Activated effector memory CD4-positive, alpha-beta T cell treated with anti-CD3 and anti-CD28 coated beads, Interleukin-2, amount 50 U/mL, for 16 hours (primary cell): ENCODE measurements around the gene OGFOD2.

Source experiments
- DNase-seq: peaks from one replicate; pipeline ENCODE4 v3.0.0-alpha.2; 2020

The OGFOD2 gene

DNA sequence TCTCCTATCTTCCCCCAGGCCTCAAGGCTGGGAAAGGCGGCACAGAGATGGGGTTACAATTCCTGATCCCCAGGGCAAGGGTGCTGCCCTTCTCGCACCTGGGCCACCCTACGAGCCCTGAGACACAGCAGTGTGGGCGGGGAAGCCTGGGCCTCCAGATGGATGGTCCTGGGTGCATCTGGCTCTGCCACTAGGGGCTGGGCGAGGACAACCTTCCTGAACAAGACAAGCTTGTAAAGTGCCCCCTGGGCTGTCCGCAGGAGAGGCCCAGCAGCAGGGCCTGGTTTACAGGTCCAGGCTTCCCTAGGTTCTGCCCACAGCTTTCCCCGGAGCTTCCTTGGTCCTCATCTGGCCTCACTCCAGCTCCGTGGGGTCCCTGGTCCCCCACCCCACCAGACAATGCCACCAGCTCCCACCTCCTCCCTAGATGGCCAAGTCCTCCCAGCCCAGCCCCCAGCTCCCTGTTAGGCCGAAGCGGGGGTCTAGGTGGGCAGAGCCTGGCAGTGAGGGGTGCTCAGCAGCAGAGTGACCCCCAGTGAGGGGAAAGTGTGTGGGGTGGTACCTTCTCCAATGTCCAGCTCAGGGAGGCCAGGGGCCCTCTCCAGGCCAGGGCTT lies 14.3 kb downstream of the OGFOD2 start:
- no peak for DNase-seq

GRCh38 chr12:122989874-122990419 lies 14.9 kb downstream of the OGFOD2 start:
- no peak for DNase-seq

GRCh38 chr12:122990561-122990960 lies 15.5 kb downstream of the OGFOD2 start:
- no peak for DNase-seq

GRCh38 chr12:122990961-122991622 lies 16.0 kb downstream of the OGFOD2 start:
- no peak for DNase-seq

DNA sequence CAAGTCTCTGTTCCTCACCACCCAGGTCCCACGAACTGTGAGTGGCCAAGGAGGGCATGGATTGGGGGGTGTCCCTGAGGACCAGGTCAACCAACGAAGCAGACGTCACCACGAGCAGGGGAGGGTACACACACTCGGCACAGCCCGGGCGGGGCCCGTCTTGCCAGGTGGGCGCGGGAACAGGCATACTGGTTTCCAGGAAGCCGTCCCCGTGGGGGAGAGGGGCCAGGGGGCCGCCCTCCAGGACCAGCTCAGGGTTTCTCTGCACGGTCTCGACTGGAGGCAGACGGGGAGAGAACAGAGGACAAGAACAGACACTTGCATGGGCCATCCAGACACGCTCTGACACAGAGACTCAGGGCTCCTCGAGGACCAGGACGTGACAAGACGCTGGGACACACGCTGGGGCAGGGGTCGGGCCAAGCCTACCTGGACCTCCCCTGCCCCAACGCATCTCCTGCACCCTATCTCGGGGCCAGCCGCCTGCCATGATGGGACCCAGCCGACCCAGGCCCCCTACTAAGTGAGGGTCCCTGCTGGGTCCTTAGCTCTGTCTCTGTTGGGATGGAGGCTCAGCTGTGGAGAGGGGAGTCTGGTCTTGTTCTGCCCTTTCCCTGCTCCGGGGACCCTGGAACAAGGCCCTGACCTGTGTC lies 16.7 kb downstream of the OGFOD2 start:
- no peak for DNase-seq

DNA sequence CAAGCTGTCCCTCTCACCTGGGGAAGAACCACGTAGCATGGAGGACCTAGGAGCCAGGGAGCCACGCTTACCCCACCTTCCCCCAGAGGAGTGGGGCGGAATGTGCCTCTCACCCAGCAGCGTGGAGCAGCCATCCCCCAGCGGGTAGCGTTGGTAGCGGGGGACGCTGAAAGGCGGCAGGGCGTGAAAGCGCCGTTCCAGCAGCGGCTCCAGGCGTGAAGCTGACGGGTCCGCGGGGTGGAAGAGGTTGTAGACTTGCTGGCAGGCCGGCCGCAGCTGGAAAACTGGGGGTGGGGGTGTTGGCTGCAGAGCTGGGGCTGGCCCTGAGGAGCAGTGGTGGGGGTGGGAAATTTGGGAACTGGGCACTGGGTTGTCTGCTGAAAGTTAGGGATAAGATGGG lies 17.3 kb downstream of the OGFOD2 start:
- no peak for DNase-seq

DNA sequence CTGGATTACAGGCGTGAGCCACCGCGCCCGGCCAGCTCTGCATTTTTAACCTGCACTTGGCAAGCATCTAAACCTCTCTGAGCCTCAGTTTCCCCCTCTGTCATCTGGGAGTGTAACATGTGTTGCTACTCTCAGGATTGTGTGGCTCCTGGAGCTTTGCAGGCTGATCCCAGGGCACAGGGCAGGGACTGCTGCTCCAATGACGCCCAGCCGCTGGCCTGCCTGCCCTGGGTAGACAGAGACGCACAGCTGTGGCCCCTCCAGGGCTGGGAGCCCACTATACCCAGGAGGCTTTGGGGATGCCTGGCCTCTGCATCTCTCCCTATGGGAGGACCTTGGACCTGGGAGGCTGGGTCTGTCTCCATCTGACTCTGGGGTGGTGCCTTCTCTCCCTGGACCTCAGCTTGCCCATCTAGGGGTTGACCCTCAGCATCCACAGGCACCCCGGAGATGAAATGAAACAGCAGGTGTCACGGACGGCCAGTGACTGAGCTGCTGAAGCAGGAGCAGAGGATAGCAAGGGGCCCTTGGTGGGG lies 19.2 kb downstream of the OGFOD2 start:
- DNase-seq, result no peak

DNA sequence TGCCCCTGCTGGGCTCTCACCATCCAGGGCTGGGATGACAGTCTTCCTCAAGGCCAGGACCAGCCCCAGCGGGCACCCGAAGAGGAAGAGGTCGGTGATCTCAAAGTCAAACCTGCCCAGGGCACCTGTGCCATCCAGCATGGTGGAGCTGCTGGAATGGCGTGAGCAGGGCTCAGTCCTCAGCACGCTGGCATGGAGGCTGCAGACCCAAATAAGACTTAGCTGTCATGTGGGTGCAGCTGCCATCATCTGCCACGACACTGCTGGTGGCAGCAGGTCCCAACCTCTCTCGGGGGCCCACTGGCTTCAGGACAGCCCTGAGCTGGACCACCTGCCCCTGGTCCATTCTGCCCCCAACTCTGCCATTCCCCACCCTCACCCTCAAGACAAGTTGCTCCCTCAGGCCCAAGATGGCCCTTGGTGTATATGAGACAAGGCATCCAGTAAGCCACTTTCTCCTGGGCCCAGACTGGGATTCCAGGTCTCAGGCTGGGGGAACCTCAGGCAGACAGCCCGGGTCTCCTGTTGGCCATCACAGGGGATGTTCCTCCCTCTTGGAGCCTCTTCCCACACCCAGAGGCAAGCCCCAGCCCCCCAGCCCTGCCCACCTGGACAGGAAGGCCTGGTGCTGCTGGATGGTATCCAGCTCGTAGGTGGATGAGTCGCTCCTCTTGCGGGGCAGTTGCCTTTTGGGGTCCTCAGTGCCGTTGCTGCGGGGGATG lies 19.9 kb downstream of the OGFOD2 start:
- DNase-seq, result no peak

- no peak for DNase-seq
Measured at GRCh38 chr12:122995503-122996187, 20.6 kb downstream of the OGFOD2 start.

- no peak for DNase-seq
Measured at GRCh38 chr12:122996188-122996601, 21.2 kb downstream of the OGFOD2 start.

GRCh38 chr12:122996621-122997342 lies 21.7 kb downstream of the OGFOD2 start:
- DNase-seq, result no peak

GRCh38 chr12:122997343-122998250 lies 22.6 kb downstream of the OGFOD2 start:
- no peak for DNase-seq

DNA sequence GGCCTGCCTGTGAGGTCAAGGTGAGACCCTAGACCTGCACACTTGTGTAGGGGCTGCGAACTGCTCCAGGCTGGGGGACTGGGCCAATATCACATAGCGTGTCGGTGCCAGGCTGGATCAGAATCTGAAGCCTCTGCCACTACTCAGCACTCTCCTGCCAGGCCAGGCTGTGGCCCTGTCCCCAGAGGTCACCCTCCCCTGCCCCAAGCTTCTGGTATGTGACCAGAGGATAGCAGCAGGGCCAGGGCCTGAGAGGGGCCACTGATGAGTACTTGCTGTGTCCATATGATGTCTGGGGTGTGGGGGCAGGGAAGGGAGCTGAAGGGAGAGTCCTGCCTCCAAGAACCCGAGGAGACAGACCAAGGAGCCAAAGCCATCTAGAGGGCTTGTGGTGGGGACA lies 23.3 kb downstream of the OGFOD2 start:
- DNase-seq, result no peak

GRCh38 chr12:122999196-122999946 lies 24.3 kb downstream of the OGFOD2 start:
- no peak for DNase-seq

- no peak for DNase-seq
Measured at GRCh38 chr12:122999986-123000420, 25.0 kb downstream of the OGFOD2 start.

- no peak for DNase-seq
Measured at GRCh38 chr12:123000578-123000977, 25.5 kb downstream of the OGFOD2 start.

- no peak for DNase-seq
Measured at GRCh38 chr12:123001464-123001863, 26.4 kb downstream of the OGFOD2 start.

GRCh38 chr12:123003257-123003656 lies 28.2 kb downstream of the OGFOD2 start:
- DNase-seq, result no peak

- DNase-seq, result no peak
Measured at GRCh38 chr12:123004287-123004686, 29.2 kb downstream of the OGFOD2 start.
